Uterus (tissue), 4 donors: ENCODE data around the gene SLC22A15. TPM values are rescaled to one million over a fixed set of nuclear protein-coding genes. Genes with fewer than 3 reads are reported as not detected.

Source experiments
- DNase-seq, 2 donors: peaks; one replicate each; pipeline ENCODE4 v3.0.0-alpha.2; 2019 to 2020
- H3K27ac ChIP-seq, 2 donors: fragments of 200-600 bp; sonication (generic); 1 replicate in 1 of 2; 2 replicates in 1 of 2; pipeline ENCODE4 v1.5.1; 2016 to 2018
- H3K27me3 ChIP-seq, 2 donors: fragments of 200-600 bp; sonication (generic); one replicate each; pipeline ENCODE4 v1.5.1; 2018 to 2019; ENCODE audit warnings: control low read depth in 1 of 2
- H3K36me3 ChIP-seq, 2 donors: fragments of 200-600 bp; sonication (generic); one replicate each; pipeline ENCODE4 v1.5.1; 2019; ENCODE audit warnings: control low read depth in 1 of 2
- H3K4me1 ChIP-seq, 2 donors: fragments of 200-600 bp; sonication (generic); one replicate each; pipeline ENCODE4 v1.5.1; 2018 to 2019; ENCODE audit warnings: control low read depth in 1 of 2
- H3K4me3 ChIP-seq, 2 donors: fragments of 200-600 bp; sonication (generic); 1 replicate in 1 of 2; 2 replicates in 1 of 2; pipeline ENCODE4 v1.5.1; 2018 to 2019; ENCODE audit warnings: mild to moderate bottlenecking in 1 of 2
- H3K9me3 ChIP-seq, 2 donors: fragments of 200-600 bp; sonication (generic); one replicate each; pipeline ENCODE4 v1.5.1; 2019; ENCODE audit warnings: control low read depth in 1 of 2
- CTCF ChIP-seq, 4 experiments: fragments of 200-600 bp in 2 of 4; fragments of 450-650 bp in 2 of 4; sonication (generic) in 2 of 4; IDR thresholded peaks; one replicate each; pipeline ENCODE4 v1.5.1; 2016 to 2019; ENCODE audit warnings: antibody characterized with exemption in 4 of 4, mild to moderate bottlenecking in 2 of 4, moderate library complexity in 1 of 4
- POLR2A ChIP-seq, 2 donors: fragments of 450-650 bp; IDR thresholded peaks; one replicate each; pipeline ENCODE4 v1.6.1; 2016; ENCODE audit warnings: antibody characterized with exemption in 2 of 2, mild to moderate bottlenecking in 1 of 2, moderate library complexity in 1 of 2
- intact Hi-C: fragments of 100-400 bp; cut with DNase I; formaldehyde crosslinking; loops from one replicate; pipeline ENCODE4 v1.15.1; 2023; ENCODE audit warnings: low total_unique reads
- total RNA-seq, 4 donors: library from RNA; depleted of rRNA in 3 of 4; stranded (reverse); fragments of >200 nt in 3 of 4; gene quantifications; one replicate each; pipeline versions ENCODE4 v1.1.0 to v1.2.4, GENCODE V29; 2014 to 2023
- donor health status: DM: yes; HTN: yes; CAD: no.

SLC22A15 gene
- total RNA-seq, 4 donors from 2014 or later = 2.0 to 7.8 (median 3.8) TPM; not detected in 1

GRCh38 chr1:116092752-116093489 lies 116.6 kb downstream of the SLC22A15 start:
- no peak for DNase-seq
- Histone ChIP-seq H3K9me3 (no peaks in the 10 kb centered on the region), H3K4me3 (no peak overlapping the region), H3K27ac (no peak overlapping the region), H3K27me3 (no peaks in the 10 kb centered on the region), H3K36me3 (no peaks in the 10 kb centered on the region), H3K4me1 (no peaks in the 10 kb centered on the region)
- intact Hi-C loops = no loop called here
- TF ChIP-seq POLR2A (IDR thresholded peaks at IDR 0.05) = no peak
- TF ChIP-seq CTCF (IDR thresholded peaks at IDR 0.05) = no peak

GRCh38 chr1:116095027-116095426 lies 118.7 kb downstream of the SLC22A15 start:
- H3K9me3 ChIP-seq = no peaks in the 10 kb centered on the region
- TF ChIP-seq CTCF (IDR thresholded peaks at IDR 0.05) = no peak
- TF ChIP-seq POLR2A (IDR thresholded peaks at IDR 0.05) = no peak
- H3K4me3 ChIP-seq = no peak overlapping the region
- intact Hi-C loops = no loop called here
- DNase-seq = no peak
- no peak overlapping the region for H3K27ac ChIP-seq
- H3K27me3 ChIP-seq = no peaks in the 10 kb centered on the region
- no peaks in the 10 kb centered on the region for H3K36me3 ChIP-seq
- no peaks in the 10 kb centered on the region for H3K4me1 ChIP-seq

GRCh38 chr1:116096013-116096618 lies 119.8 kb downstream of the SLC22A15 start:
- Histone ChIP-seq H3K27me3 (no peaks in the 10 kb centered on the region), H3K36me3 (no peaks in the 10 kb centered on the region), H3K4me1 (no peaks in the 10 kb centered on the region), H3K9me3 (no peaks in the 10 kb centered on the region), H3K27ac (no peak overlapping the region), H3K4me3 (no peak overlapping the region)
- intact Hi-C loops = no loop called here
- TF ChIP-seq POLR2A (IDR thresholded peaks at IDR 0.05) (no peak), CTCF (IDR thresholded peaks at IDR 0.05) (no peak)
- no peak for DNase-seq

GRCh38 chr1:116097626-116098025 lies 121.3 kb downstream of the SLC22A15 start:
- no peak for DNase-seq
- H3K4me1 ChIP-seq = no peaks in the 10 kb centered on the region
- H3K27ac ChIP-seq = no peak overlapping the region
- no peak for TF ChIP-seq CTCF (IDR thresholded peaks at IDR 0.05)
- no peak for TF ChIP-seq POLR2A (IDR thresholded peaks at IDR 0.05)
- intact Hi-C loops = no loop called here
- no peaks in the 10 kb centered on the region for H3K27me3 ChIP-seq
- no peak overlapping the region for H3K4me3 ChIP-seq
- H3K9me3 ChIP-seq = no peaks in the 10 kb centered on the region
- H3K36me3 ChIP-seq = no peaks in the 10 kb centered on the region

- H3K4me3 ChIP-seq = no peak overlapping the region
- H3K9me3 ChIP-seq = no peaks in the 10 kb centered on the region
- TF ChIP-seq CTCF (IDR thresholded peaks at IDR 0.05) (no peak), POLR2A (IDR thresholded peaks at IDR 0.05) (no peak)
- intact Hi-C loops = no loop called here
- H3K27me3 ChIP-seq = no peaks in the 10 kb centered on the region
- no peak overlapping the region for H3K27ac ChIP-seq
- H3K36me3 ChIP-seq = no peaks in the 10 kb centered on the region
- no peak for DNase-seq
- H3K4me1 ChIP-seq = no peaks in the 10 kb centered on the region
Measured at GRCh38 chr1:116099379-116099778, 123.1 kb downstream of the SLC22A15 start.
